Measurements from ENCODE around the gene EHD2.
"Not testable (repeated sequence)": the region's sequence is repeated elsewhere in the genome, so short reads cannot be mapped to it uniquely, and the experiment has no call there.

Gene EHD2

DNA sequence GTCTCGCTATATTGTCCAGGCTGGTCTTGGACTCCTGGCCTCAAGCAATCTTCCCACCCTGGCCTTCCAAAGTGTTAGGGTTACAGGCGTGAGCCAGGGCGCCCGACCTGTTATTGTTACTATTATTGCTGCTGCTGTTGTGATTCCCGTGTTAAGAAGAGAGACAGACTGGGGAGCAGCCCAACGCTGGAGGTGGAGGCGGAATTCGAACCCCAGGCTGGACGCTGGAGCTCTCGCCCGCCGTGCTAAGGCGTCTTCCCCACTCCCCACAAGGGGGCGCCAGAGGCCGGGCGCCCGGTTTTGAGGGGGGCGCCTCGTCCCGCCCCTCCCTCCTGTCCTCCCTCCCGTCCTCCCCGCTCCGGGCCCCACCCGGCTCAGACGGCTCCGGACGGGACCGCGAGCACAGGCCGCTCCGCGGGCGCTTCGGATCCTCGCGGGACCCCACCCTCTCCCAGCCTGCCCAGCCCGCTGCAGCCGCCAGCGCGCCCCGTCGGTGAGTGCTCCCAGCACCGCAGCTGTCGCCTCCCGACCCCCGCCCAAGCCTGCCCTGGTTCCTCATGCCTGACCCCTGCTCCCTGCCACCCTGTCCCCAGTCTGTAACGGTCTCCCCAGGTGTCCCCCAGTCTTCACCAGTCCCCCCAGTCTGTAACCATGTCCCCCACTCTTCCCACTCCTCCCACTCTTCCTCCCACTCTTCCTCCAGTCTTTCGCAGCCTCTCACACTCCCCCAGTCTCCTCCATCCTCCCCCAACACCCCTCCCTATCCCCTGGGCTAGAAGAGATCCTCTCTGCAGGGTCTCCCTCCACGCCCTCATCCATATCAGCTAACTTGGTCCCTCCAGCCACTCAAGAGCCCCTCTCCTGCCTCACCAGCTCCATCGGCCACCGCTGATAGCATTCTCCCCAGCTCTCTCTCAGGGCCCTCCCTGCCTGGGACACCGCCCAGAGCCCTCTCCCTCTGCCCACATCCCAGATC lies at the start of gene EHD2:
TSS of gene EHD2 (plus strand) at position 377 of the 976 bp plus-strand sequence. CDS start 3,191 bp downstream, outside the sequence.
- peak; percentile 81 for TF ChIP-seq CTCF (IDR thresholded peaks at IDR 0.05; ENCODE audit: borderline replicate concordance, insufficient read depth, low read depth, low read length)
- H3K4me3 ChIP-seq (ENCODE audit: low read depth, low read length), result no peak within 1 kb of the TSS

- no peak overlapping the region for H3K4me3 ChIP-seq (ENCODE audit: low read depth, low read length)
- TF ChIP-seq CTCF (IDR thresholded peaks at IDR 0.05; ENCODE audit: borderline replicate concordance, insufficient read depth, low read depth, low read length), result no peak
Measured at GRCh38 chr19:47663435-47663910, 49.7 kb upstream of the EHD2 start.

- TF ChIP-seq CTCF (IDR thresholded peaks at IDR 0.05; ENCODE audit: borderline replicate concordance, insufficient read depth, low read depth, low read length), result no peak
- no peak overlapping the region for H3K4me3 ChIP-seq (ENCODE audit: low read depth, low read length)
Measured at GRCh38 chr19:47663911-47664771, 49.1 kb upstream of the EHD2 start.

GRCh38 chr19:47668556-47668955 lies 44.7 kb upstream of the EHD2 start:
- not testable (repeated sequence) for H3K4me3 ChIP-seq (ENCODE audit: low read depth, low read length)

GRCh38 chr19:47670736-47671135 lies 42.5 kb upstream of the EHD2 start:
- no peak for TF ChIP-seq CTCF (IDR thresholded peaks at IDR 0.05; ENCODE audit: borderline replicate concordance, insufficient read depth, low read depth, low read length)
- no peak overlapping the region for H3K4me3 ChIP-seq (ENCODE audit: low read depth, low read length)

DNA sequence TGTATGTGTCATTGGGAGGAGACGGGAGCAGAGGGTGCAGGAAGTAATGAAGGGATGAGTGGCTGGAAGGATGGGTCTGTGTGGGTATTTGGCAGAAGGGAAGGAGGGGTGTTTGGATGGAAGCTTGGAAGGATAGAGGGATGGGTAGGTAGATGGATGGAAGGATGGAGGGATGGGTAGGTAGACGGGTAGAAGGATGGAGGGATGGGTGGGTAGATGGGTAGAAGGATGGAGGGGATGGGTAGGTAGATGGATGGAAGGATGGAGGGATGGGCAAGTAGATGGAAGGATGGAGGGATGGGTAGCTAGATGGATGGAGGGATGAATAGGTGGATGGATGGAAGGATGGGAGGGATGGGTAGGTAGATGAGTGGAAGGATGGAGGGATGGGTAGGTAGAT lies 41.7 kb upstream of the EHD2 start:
- H3K4me3 ChIP-seq (ENCODE audit: low read depth, low read length), result no peak overlapping the region
- TF ChIP-seq CTCF (IDR thresholded peaks at IDR 0.05; ENCODE audit: borderline replicate concordance, insufficient read depth, low read depth, low read length), result no peak

- H3K4me3 ChIP-seq (ENCODE audit: low read depth, low read length), result no peak overlapping the region
Measured at GRCh38 chr19:47673426-47673825, 39.8 kb upstream of the EHD2 start.

More at GRCh38 chr19:47673426-47673825, 39.8 kb upstream of the EHD2 start:
- no peak for TF ChIP-seq CTCF (IDR thresholded peaks at IDR 0.05; ENCODE audit: borderline replicate concordance, insufficient read depth, low read depth, low read length)

Data from GM12875 (cell line).